ENCODE measurements around the gene PLAU.
"Not testable (repeated sequence)": the region's sequence is repeated elsewhere in the genome, so short reads cannot be mapped to it uniquely, and the experiment has no call there.

The PLAU gene

DNA sequence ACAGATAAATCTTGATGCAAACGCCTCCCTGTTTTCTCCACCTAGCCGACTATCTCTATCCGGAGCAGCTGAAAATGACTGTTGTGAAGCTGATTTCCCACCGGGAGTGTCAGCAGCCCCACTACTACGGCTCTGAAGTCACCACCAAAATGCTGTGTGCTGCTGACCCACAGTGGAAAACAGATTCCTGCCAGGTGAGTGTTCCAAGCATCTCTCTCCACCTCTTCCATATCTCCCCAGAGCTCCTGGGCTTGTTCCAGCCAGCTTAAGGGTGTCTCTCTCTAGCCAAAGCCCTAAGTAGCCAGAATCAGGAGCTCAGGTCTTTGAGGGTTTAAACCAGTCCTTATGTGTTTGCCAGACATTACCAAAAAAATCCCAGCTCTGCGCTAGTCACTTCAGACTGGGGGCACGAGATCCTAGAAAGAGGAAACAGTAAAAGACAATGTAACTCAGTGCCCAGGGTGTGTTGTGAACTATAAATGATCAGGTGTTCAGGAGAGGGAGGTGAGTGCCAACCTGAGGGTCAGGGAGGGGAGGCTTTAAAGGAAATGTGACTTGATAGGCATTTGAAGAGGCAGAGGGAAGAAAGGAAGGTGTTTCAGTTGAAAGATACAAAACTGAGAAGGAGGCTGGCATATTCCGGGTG lies 4.4 kb downstream of the PLAU start:
- DNase-seq (ENCODE audit: low read depth, low spot score): no peak
- peak overlapping the region; percentile 79 for H3K4me3 ChIP-seq (ENCODE audit: low read depth, low read length)
- in situ Hi-C loops (cut with HindIII; ENCODE audit: low sequenced_read_pairs): no loop called here
- TF ChIP-seq, protein P1, sequence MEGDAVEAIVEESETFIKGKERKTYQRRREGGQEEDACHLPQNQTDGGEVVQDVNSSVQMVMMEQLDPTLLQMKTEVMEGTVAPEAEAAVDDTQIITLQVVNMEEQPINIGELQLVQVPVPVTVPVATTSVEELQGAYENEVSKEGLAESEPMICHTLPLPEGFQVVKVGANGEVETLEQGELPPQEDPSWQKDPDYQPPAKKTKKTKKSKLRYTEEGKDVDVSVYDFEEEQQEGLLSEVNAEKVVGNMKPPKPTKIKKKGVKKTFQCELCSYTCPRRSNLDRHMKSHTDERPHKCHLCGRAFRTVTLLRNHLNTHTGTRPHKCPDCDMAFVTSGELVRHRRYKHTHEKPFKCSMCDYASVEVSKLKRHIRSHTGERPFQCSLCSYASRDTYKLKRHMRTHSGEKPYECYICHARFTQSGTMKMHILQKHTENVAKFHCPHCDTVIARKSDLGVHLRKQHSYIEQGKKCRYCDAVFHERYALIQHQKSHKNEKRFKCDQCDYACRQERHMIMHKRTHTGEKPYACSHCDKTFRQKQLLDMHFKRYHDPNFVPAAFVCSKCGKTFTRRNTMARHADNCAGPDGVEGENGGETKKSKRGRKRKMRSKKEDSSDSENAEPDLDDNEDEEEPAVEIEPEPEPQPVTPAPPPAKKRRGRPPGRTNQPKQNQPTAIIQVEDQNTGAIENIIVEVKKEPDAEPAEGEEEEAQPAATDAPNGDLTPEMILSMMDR (IDR thresholded peaks at IDR 0.05; ENCODE audit: low read depth, low read length): no peak

DNA sequence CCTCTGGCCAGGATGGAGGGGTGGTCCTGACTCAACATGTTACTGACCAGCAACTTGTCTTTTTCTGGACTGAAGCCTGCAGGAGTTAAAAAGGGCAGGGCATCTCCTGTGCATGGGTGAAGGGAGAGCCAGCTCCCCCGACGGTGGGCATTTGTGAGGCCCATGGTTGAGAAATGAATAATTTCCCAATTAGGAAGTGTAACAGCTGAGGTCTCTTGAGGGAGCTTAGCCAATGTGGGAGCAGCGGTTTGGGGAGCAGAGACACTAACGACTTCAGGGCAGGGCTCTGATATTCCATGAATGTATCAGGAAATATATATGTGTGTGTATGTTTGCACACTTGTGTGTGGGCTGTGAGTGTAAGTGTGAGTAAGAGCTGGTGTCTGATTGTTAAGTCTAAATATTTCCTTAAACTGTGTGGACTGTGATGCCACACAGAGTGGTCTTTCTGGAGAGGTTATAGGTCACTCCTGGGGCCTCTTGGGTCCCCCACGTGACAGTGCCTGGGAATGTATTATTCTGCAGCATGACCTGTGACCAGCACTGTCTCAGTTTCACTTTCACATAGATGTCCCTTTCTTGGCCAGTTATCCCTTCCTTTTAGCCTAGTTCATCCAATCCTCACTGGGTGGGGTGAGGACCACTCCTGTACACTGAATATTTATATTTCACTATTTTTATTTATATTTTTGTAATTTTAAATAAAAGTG lies 6.0 kb downstream of the PLAU start:
- DNase-seq (ENCODE audit: low read depth, low spot score): no peak
- in situ Hi-C loops (cut with HindIII; ENCODE audit: low sequenced_read_pairs): no loop called here
- TF ChIP-seq, protein P1 (IDR thresholded peaks at IDR 0.05; ENCODE audit: low read depth, low read length): no peak
- no peak overlapping the region for H3K4me3 ChIP-seq (ENCODE audit: low read depth, low read length)

DNA sequence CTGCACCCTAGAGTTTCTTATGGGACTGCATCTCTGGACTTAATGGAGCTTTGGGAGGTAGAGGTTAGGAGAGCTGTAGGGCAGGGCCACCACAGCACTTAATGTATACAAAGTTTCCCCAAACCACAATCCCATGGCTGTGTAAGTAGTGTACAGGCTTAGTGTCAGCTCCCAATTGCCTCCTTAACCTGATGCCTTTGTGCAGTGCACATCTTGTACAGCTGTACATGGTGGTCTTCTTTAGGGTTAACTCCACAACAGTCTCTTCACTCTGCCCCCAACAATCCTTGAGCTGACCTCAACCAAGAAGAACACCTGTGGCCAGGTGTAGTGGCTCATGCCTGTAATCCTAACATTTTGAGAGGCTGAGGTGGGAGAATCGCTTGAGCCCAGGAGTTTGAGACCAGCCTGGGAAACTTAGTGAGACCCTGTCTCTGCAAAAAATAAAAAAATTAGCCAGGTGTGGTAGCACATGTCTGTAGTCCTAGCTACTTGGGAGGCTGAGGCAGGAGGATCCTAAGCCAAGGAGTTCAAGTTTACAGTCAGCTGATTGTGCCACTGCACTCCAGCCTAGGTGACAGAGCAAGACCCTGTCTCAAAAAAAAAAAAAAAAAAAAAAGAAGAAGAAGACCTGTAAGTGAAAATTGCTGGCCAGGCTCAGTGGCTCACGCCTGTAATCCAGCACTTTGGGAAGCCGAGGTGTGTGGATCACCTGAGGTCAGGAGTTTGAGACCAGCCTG lies 6.8 kb downstream of the PLAU start:
- in situ Hi-C loops (cut with HindIII; ENCODE audit: low sequenced_read_pairs): no loop called here
- no peak overlapping the region for H3K4me3 ChIP-seq (ENCODE audit: low read depth, low read length)
- TF ChIP-seq, protein P1 (IDR thresholded peaks at IDR 0.05; ENCODE audit: low read depth, low read length): no peak
- DNase-seq (ENCODE audit: low read depth, low spot score): peak; percentile 42

DNA sequence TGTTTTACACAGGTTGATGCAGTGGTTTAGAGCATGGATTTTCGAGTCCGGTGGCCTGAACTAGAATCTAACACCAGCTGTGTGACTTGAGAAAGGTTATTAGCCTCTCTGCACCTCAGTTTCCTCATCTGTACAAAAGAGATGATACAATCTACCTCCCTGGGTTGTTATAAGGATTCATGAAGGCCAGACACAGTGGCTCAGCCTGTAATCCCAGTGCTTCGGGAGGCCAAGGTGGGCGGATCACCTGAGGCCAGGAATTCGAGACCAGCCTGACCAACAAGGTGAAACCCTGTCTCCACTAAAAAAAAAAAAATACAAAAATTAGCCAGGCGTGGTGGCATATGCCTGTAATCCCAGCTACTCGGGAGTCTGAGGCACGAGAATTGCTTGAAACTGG lies 8.5 kb downstream of the PLAU start:
- H3K4me3 ChIP-seq (ENCODE audit: low read depth, low read length); DNase-seq (ENCODE audit: low read depth, low spot score); in situ Hi-C loops (cut with HindIII; ENCODE audit: low sequenced_read_pairs): not testable (repeated sequence)

DNA sequence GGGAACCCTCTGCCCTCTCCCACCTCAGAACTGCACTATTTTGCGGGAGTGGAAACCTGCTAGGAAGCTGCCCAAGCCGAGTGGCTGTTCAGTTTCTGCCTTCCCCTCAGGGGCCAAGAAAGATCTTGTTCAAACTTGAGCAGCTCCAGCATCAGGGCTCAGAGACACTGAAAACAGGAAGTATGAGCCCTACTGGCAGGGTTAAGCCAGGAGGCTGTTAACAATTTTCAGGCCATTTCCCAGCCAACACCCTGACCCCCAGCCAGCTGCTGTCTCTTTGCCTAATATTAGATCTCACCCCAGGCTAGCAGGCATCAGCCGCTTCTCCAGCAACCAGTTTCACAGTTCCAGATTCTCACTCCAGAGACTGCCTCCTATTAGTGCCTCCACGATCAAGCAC lies 9.2 kb downstream of the PLAU start:
- TF ChIP-seq, protein P1 (IDR thresholded peaks at IDR 0.05; ENCODE audit: low read depth, low read length): no peak
- no peak for DNase-seq (ENCODE audit: low read depth, low spot score)
- in situ Hi-C loops (cut with HindIII; ENCODE audit: low sequenced_read_pairs): no loop called here
- no peak overlapping the region for H3K4me3 ChIP-seq (ENCODE audit: low read depth, low read length)

DNA sequence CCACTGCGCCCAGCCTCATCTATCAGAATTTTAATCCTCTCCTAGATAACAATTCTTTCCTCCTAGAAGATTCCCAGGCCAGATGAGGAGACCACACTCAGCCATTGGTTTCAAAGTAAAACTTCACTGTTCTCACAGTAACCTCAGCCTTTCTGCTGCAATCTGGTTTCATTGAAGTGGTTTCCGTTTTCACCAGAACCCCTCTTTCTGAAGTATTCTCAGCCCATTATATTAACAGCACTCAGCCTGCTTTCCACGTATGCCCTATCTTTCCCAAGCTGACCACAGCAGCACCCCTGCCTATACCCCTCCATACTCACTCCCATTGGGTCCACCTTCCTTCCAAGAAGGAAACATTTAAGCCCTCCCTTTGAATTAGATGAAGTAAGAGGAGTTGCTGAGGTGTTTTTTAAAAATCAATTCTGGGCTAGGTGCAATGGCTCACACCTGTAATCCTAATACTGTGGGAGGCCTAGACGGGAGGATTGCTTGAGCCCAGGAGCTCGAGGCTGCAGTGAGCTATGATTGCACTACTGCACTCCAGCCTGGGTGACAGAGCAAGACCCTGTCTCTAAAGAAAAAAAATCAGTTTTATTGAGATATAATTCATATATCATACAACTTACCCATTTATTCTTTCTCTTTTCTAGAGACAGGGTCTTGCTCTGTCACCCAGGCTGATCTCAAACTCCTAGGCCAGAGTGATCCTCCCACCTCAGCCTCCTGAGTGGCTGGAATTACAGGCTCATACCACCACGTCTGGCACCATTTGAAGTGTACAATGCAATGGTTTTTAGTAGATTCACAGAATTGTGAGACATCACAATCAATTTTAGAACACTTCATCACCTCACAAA lies 11.3 kb downstream of the PLAU start:
- no peak overlapping the region for H3K4me3 ChIP-seq (ENCODE audit: low read depth, low read length)
- TF ChIP-seq, protein P1 (IDR thresholded peaks at IDR 0.05; ENCODE audit: low read depth, low read length): no peak
- DNase-seq (ENCODE audit: low read depth, low spot score): no peak
- in situ Hi-C loops (cut with HindIII; ENCODE audit: low sequenced_read_pairs): no loop called here

Data from astrocyte of the spinal cord (primary cell).